DLD1 (cell line): ENCODE data around the gene AFG3L2.

Experiments
- in situ Hi-C: cut with HindIII; loops from 2 replicates; pipeline ENCODE4 v1.10.0; 2017; ENCODE audit warnings: low sequenced_read_pairs

Gene AFG3L2

DNA sequence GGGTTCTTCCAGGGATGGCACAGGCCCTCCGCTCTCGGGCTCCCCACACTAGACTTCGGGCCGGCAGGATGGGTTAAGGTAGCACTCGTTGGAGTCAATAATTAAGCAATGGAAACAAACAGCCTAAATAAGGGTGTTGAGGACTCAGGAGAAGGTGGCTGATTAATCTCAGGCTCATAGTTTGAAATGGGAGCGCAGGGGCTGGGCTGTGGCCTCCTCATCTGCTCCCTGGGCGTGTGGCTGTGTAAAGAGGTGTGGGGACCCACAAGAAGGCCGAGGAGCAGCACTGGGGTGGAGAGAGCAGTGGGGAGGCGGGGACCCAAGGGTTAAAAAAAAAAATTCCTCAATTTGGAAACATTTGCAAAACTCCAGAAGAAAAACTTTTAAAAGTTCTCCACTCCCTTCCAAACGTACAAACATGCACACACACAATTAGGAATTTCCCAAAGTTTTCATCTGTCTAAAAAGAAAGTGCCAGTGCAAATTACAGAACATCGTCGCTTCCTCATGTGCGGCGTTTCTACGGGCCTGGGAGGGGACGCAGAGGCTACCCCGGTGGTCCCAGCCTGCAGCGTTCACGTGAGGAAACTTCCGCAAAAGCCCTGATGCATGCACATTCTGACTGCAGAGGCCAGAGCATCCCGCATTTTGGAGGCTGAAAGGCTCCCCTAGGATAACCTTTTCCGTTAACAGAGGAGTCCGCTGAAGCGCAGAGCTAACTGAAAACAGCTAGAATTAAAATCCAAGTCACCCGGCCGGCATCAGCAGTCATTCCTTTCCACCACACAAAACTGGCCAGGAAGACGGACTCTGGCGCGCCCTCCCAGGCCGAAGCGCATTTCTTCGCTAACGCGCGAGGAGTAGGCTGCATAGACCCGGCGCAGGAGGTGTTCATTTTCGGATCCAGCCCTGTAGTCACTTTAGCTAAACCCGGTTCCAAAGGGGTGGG, 70.0 kb downstream of the AFG3L2 start:
- in situ Hi-C loops: no loop called here

DNA sequence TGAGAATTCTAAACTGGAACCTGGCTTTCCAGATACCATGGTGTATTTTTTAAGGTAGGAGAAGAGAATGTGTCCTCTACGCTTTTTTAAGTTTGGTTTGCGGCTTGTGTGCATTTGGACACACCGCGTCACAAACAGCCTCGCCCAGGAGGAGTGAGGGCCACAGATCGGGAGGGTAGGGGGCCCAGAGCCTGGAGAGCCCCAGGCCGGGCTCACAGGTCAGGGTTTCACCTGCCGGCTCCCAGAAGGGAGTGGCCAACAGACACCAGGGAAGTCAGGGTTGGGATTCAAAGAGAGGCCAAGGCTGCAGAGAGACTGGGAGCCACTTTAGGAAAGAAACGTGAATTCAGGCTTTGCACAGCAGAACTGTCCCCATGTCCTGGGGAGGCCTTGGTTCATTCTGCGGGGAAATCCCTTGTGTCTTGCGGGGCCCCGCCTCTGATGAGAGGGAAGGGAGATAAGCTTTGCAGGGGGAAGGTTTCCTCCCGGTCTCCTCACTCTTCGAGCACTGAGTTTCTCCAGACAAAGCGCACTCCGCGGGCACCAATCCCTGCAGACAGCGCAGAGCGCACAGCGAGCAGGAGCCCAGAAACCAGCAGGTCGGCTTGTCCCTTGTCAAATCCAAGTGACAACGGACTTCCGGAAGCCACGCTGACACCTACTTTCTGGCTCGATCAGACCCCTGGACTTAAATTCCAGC, 70.9 kb downstream of the AFG3L2 start:
- in situ Hi-C loops: no loop called here

DNA sequence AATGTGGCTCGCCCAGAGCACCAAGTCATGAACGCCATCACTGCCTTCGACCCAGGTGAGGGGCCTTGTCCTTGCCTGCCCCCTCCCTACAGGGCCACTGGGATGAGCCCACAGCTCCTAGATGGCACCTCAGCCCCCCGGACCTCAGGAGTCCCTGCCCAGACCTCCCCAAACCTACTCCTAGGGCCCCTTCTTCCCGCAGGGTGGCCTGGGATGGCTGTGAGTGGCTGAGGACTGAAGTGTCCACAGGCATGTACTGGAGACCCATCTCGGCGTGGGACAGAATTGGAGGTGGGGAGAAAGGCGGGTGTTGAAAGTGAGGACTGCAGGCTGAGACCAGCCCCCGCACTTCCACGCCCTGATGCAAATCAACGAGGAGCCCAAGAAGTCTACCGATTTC, 71.8 kb downstream of the AFG3L2 start:
- in situ Hi-C loops: no loop called here

DNA sequence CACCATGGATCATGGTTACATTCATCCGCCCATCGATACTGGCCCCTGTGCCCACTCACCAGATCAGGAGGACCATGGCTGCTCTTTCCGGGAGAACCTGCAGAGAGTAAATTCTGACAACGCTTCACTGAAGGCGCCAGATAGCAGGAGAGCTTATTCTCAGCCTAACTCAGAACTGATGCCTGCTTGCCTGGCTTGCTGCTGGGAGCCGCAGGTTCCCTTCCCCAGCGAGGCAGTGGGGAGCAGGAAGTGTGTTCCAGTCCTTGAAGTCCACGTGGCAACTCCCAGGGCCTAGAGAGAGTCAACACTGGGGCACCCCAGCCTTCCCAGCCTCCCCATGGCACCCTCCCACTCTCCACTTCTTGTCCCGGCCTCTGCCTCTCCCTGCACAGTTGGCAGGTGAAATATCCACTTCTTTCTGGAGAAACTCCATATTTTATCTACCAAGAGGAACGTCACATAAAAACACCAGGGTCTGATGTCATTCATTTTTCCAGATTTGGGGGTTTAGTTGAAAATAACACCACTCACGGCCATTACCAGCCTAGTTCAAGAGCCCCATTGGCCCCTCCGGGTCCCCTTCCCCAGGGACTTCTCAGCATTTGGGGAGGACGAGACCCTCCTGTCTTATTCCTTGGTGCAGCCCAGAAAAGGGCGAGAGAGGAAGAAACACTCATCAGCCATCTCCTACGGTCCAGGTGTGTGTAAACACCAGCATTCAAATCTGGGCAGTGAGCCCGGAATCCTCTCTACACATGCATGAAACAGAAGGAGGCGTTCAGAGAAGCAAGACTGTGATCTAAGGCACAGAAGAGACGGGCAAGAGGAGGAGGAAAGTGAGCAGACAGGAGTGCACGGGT, 72.4 kb downstream of the AFG3L2 start:
- in situ Hi-C loops: no loop called here

DNA sequence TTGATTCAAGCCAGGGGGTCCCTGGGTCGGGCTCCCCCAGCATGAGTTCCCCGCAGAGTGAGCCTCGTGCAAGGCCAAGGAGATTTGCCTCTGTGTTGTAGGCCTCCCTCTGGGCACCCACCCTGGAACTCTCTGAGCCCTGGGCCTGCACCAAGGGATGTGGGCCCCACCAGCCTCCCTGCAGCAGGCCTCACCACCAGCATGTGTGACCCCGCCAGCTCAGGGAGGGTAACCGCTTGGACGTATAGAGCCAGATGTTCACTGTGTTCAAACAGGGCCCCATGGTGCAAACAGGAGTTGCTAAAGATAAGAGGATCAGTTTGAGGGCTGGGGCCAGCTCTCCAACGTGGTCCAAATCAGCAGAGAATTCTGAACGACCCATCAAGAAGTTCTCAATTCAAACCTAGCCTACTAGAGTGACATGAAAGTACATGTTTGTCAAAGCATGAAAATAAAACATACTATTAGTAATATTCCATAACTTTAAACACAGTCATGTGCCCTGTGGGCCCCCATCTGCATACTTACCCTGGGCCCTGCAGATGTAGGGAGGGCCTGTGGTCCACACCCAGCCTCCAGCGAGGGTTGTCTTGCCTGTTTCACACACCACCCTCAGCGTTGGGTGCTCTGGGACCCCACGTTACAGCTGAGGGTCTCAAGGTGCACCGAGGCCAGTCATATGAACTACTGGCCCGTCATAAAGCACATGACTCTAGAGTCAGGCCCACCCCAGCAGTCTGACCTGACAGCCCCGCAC, 74.5 kb downstream of the AFG3L2 start:
- in situ Hi-C loops: no loop called here

DNA sequence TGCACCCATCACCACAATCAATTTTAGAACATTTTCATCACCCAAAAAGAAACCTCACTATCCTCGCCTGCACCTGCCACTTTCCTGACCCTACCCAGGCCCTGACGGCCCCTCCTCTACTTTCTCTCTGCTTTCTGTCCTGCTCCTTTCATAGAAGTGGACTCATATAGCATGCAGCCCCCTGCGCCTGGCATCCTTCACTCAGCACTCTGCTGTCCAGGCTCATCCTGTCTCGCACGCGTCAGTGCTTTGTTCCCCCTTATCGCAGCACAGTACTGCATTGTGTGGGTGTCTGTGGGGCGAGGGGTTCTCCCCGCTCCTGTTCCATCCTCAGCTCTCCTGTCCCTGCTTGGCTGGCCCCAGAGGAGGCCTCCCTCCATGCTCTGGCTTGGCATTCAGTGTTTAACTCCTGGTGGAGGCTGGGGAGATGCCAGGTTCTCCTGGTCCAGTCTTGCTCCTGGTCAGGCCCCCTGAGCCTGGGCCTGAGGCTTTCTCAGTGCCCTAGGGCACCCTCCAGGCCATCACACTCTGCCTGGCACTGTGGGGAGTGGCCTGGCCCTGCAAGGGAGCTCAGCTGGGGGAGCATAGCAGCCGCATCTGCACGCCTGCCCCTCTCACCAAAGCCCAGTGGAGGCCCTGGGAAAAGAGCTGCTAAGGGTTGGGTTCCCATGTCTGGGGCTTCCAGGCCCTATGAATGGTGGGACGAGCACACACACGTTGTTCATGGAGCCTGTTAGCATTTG, 75.6 kb downstream of the AFG3L2 start:
- in situ Hi-C loops: no loop called here

DNA sequence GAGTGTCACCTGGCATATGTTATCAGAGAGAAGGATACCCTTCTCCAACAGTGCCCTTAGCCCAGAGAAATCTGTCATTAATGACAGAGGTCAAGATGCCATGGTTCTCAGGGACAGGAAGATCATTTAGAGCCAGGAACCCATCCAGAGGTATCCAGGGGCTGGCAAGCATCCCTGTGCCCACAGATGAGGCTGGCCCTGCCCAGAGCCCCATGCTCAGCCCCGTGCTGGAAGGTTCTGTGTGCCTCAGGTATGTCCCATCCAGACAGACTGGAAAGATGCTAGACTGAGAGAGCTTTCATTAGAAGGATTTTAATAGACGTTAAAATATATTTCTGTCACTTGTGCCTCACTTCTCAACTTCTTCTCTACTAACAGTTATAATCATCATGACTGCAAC, 77.2 kb downstream of the AFG3L2 start:
- in situ Hi-C loops: no loop called here

DNA sequence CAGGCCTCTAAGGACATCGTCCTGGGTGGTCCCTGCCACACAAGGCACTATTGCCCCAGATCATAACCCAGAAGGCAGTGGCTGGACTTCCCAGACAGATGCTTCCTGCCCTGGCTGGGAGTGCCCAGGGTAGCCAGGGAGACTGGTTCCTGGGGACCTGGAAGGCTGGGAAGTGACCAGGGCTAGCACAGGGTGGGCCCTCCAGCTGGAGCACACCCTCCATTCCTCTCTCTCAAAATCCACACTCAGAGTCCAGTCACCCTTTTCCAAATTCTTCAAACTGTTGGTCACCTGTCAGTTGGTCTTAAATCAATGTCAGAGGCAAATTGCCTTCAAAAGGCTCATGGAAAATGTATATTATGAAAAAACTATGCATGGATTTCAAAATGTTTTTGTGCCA, 80.6 kb downstream of the AFG3L2 start:
- in situ Hi-C loops: no loop called here

DNA sequence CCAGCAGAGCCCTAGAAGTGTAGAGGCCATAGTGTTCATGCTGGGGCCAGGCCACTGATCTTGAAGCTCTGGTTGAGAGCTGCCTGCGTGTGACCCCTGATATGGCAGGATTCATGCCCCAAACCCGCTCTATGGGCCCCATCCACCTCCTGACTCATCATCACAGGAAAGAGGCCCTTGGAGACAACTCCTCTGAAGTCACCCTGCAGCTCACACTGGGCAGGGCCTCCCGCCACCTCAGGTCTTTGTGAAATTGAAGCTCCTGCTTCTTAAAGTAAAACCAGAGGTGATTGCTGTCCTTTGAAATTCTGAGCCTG, 81.0 kb downstream of the AFG3L2 start:
- in situ Hi-C loops: no loop called here

DNA sequence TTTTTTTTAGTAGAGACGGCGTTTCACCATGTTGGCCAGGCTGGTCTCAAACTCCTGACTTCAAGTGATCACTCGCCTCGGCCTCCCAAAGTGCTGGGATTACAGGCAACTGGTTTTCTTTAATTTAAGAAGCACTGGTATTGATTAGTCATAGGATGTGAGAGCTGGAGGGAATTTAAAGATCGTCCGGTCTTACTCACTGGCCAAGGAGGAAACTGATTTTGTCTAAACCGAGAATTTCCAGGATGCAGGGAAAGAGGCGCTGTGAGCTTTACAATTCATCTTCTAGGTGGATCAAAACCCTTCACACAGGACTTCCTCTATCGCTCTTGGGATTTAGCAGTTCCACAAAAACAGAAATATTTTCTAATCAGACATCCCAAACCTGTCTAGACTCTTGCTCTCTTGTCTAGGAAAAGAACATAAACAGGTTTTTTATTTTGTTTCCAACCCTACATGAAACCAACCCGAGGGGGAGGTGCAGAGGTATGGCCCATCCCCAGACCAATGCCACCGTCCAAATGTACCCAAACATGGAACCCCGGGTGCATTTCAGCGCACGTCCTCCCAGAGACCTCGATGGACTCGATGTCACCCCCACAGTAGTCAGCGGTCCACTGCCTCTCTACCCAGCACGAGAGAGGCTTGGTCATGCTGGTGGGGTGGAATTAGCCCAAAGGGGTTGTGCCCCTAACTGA, 81.5 kb downstream of the AFG3L2 start:
- in situ Hi-C loops: no loop called here

DNA sequence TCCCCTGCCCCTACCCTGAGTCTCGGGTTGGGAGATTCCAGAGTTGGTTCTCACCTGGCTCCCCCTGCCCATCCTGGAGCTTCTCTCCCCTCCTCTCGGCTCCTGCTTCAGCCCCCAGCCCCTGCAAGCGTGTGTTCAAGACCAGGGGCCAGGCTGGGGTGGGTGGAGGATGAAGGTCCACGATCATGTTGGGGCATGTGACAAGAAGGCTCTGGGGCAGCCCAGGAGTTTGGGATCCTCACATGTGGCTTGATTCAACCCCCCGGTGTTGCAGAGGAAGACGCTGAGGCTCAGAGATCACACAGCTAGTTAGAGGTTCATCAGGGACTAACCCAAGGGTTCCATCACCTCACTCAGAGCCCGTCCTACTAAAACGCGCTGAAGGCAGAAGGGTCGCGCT, 83.2 kb downstream of the AFG3L2 start:
- in situ Hi-C loops: no loop called here

DNA sequence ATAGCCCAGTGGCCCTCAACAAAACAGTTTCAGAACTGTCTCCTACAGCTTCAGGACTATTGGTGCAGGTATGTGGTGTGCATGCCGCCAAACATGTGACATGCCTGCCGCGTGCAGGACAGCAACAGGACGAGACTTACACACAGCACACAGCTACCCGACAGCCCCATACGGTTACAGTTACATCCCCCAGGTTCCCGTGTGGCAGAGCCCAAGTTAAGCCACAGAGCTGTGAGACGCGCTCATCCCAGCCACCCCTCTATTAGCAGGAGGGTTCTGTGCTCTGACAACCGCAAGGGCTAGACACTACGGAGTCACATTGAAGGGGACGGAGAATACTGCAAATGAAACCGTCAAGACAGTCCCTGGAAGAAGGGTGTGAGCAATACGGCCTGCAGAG, 85.3 kb downstream of the AFG3L2 start:
- in situ Hi-C loops: no loop called here

DNA sequence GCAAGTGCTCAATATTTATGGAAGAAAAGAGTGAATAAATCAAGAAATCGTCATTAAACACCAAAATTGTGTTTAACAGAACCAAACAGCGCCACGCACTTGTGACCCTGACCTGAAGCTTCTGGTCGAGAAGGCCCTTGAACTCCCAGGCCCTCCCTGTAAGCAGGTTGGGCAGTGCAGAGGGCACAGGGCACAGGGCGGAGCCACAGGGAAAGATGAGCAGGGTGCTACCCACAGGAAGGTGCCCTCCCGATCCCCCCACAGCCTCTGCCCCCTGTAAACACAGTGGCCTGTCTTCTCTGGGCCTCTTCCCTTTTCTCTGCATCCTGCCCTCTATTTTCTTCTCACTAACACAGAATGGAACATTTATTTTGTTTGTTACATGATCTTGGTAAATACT, 85.9 kb downstream of the AFG3L2 start:
- in situ Hi-C loops: no loop called here

DNA sequence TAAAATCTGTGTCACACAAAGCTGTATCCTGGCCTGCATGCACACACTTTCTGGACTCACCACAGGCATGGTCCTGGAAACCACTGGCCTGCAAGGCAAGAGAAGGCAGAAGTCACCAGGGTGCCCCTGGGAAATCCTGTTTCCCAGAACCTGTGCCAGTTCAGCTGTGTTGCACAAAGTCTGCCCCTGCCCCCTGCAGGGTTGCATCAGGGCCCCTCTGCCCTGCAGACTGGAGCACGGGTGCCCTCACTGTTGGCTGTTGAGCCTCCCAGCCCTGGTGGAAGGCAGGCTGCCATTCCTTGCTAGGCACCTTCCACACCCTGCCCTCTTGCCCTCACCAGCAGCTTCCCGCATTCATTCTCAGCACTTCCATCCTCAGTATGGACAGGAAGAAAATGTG, 86.9 kb downstream of the AFG3L2 start:
- in situ Hi-C loops: no loop called here

DNA sequence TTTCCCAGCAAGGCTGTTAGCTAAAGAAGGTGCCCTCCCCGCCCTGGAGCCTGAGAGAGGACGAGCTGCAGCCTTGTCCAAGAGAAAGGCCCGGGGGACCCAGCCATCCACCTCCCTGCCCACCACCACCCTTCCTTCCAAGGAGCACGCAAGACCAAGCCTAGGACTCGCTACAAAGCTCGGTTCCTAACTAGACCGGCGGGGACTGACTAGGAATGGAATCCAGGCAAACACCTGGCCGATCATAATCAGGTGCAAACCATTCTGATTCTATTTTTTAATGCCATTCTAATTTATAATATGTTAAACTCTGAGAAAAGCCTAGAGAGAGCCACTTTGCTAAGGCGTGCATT, 88.6 kb downstream of the AFG3L2 start:
- in situ Hi-C loops: no loop called here

DNA sequence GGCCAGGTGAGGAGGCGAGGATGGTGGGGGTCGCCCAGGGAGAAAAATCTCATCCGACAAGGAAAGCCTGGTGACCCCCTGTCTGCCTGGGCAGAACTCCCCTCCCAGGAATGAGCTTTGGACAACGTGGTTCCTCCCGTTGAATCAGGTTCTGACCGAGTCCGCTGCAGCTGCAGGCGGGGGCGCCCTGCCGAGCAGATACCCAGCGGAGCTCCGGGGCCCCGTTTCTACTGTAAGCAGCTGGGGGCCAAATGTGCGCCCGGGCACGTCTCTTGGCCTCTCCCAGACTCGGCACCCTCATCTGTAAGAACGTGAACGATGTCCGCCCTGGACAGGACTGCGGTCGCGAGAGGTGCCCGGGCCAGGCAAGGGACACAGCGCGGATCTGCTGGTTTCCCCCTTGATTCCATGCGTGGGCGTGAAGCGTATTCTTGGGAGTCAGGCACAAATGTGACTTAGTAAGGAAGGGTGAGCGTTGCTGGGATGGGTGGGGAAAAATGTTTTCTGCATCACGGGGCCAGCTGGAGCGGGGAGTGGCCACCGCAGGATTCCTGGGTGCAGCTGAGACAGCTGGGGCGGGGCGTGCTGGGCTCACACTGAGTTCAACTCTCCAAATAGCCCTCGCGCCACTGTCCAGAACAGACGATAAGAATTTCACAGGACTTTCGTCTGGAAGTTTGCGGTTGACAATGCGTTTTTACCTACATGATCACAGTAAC, 89.2 kb downstream of the AFG3L2 start:
- in situ Hi-C loops: no loop called here

DNA sequence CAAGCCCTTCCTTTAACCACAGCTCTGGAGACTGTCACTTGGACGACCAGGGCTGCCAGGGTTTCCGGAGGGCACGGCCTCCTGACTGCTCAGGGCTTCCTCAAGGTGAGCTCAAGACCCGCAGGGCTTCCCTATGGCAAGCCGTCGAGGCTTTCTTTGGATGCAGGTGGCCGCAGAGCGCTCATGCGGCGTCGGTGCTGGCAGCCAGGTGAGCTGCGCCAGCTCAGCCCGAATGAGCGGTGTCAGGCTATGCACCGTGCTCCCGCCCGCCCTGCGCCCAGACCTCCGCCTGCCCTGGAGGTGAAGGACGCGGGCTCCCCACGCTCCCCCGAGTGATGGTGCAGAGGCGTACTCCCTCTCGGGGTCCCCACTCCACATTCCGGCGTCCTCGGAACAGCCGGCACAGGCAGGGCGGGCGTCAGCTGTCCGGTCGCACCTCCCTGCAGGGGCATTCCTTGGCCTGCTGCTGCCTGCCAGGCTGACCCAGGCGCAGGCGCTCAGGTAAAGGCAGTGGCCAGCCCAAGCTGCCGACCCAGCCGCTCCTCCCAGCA, 89.8 kb downstream of the AFG3L2 start:
- in situ Hi-C loops: no loop called here

DNA sequence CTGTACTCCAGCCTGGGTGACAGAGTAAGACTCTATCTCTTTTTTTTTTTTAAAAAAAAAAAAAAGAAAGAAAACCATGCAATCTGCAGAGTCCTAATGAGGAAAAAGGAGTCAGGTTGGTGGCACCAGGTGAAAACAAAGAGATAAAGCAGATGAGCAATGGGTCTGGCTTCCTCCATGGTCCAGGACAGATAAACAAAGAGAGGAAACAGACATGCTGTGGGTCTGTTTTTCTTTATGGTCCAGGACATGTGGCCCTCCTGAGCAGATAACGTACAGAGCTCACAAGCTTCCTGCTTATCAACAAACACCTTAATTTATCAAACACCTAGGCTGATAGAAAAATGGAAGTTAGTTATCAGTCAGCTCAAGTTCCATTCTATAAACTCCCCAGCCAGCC, 93.4 kb downstream of the AFG3L2 start:
- in situ Hi-C loops: no loop called here

DNA sequence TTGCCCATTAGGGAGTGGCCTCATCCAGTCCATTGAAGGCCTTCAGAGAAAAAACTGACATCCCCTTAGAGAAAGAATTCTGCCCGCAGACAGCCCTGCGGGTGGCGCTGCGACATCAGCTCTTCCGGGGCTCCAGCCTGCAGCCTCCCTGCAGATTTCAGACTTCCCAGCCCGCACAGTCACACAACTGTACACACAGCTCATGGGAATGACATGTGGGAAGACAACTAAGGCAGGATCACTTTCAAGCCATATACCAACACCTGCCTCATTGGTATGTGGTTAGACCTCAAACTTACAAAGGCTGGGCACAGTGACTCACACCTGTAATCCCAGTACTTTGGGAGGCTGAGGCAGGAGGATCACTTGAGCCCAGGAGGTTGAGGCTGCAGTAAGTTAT, 93.8 kb downstream of the AFG3L2 start:
- in situ Hi-C loops: no loop called here
